ENCODE data around the gene C1RL. TPM values are rescaled to one million over a fixed set of nuclear protein-coding genes. Genes with fewer than 3 reads are reported as not detected.

The C1RL gene
- total RNA-seq, 1 experiment from 2014 or later, result 25.9 TPM

GRCh38 chr12:7145671-7146070 is 36.7 kb upstream of the C1RL start (continued):
- TF ChIP-seq REST (IDR thresholded peaks at IDR 0.05; ENCODE audit: low read depth) (no peak), JUND (IDR thresholded peaks at IDR 0.05) (no peak)

- ChIA-PET RAD21 (ENCODE audit: low non-redundant PET in 1 of 2, low total read pairs in 2 of 2, uncharacterized antibody in 2 of 2, unreplicated experiment in 2 of 2) (interaction anchor here in 1 of 2 experiments (0.6 to 1.2 kb wide), 2 partner anchors 198 to 496 kb away, joined by 3 read pairs; no protein-coding TSS in a partner anchor), CTCF (interaction anchor here (1.2 to 2.6 kb wide), 3 partner anchors 14 to 42 kb away, joined by 4 to 9 read pairs (median 4); no protein-coding TSS in a partner anchor), POLR2A (interaction anchor here (1.1 kb wide), 1 partner anchor 201 kb away, joined by 3 read pairs; the partner anchor contains the start of genes C12orf57 and RNU7-1)
- no peaks in the 10 kb centered on the region for H3K4me1 ChIP-seq (ENCODE audit: control insufficient read depth in 1 of 2, insufficient read depth in 2 of 2, low read length in 2 of 2)
- H2AFZ ChIP-seq (ENCODE audit: low read depth, low read length, poor library complexity, severe bottlenecking), result no peak overlapping the region
- no TSS peak for BruUV-seq (replicated peaks)
- no peaks in the 10 kb centered on the region for H3K9me2 ChIP-seq (ENCODE audit: insufficient read depth)
- peak; percentile 18 for DNase-seq (ENCODE audit: low read depth, low spot score)
- intact Hi-C loops (cut with micrococcal nuclease), result no loop called here
- no peak overlapping the region for H3K27ac ChIP-seq (ENCODE audit: low read depth, low read length)
- H3K36me3 ChIP-seq (ENCODE audit: control insufficient read depth in 1 of 2, insufficient read depth in 2 of 2, low read length in 2 of 2), result peaks cover 0 to 21% of the 10 kb centered on the region in 2 experiments; a peak in 3 of 4 replicates
- no peaks in the 10 kb centered on the region for H4K20me1 ChIP-seq (ENCODE audit: insufficient read depth)
- H3K27me3 ChIP-seq (ENCODE audit: insufficient read depth, low read length), result no peaks in the 10 kb centered on the region
- TF ChIP-seq POLR2AphosphoS5 (IDR thresholded peaks at IDR 0.05; ENCODE audit: low read depth, low read length), result no peak
- TF ChIP-seq RAD21 (IDR thresholded peaks at IDR 0.05; ENCODE audit: low read depth), result peak; percentile 50
- TF ChIP-seq CTCF (IDR thresholded peaks at IDR 0.05 in 2 of 3, conservative IDR thresholded peaks at IDR 0.05 in 1 of 3; ENCODE audit: borderline replicate concordance in 1 of 3, insufficient read depth in 1 of 3, low read depth in 2 of 3, low read length in 2 of 3), result peak; percentile 32 to 74 (median 43); a peak in 4 of 6 replicates
- H3K4me2 ChIP-seq (ENCODE audit: low read length), result no peak overlapping the region
- ATAC-seq, result peak; percentile 58
- no peak overlapping the region for H3K4me3 ChIP-seq (replicated peaks in 1 of 2; ENCODE audit: low read depth in 1 of 2, low read length in 2 of 2)
- no peaks in the 10 kb centered on the region for H3K9me3 ChIP-seq (ENCODE audit: control insufficient read depth in 1 of 2, insufficient read depth in 1 of 2, low read depth in 1 of 2, low read length in 2 of 2)
- no peaks in the 10 kb centered on the region for H3K79me2 ChIP-seq (ENCODE audit: insufficient read depth, low read length)
- no peak overlapping the region for H3K9ac ChIP-seq (ENCODE audit: low read length)
Observed at GRCh38 chr12:7144414-7145120, 35.6 kb upstream of the C1RL start.
